HL-60 (cell line): ENCODE data around the gene ZNF106.

Source experiments
- DNase-seq, 2 experiments: peaks; one replicate each; pipeline ENCODE4 v3.0.0-alpha.2; 2010 to 2020; ENCODE audit warnings: low read depth in 1 of 2, low spot score in 1 of 2
- H3K27ac ChIP-seq: fragments of 250-450 bp; sonication (Bioruptor Pico); replicated peaks from 2 replicates; pipeline ENCODE4 v1.5.1; 2020; ENCODE audit warnings: mild to moderate bottlenecking, moderate library complexity
- H3K27me3 ChIP-seq: fragments of 250-450 bp; sonication (Bioruptor Pico); 2 replicates; pipeline ENCODE4 v1.5.1; 2021; ENCODE audit warnings: mild to moderate bottlenecking, moderate library complexity; ENCODE audit not compliant: insufficient read depth, poor library complexity, severe bottlenecking
- H3K4me3 ChIP-seq: replicated peaks from 2 replicates; pipeline ENCODE4 v1.5.1; 2011; ENCODE audit warnings: mild to moderate bottlenecking, control low read depth, low read length; ENCODE audit not compliant: insufficient read depth
- CTCF ChIP-seq: IDR thresholded peaks from one replicate; pipeline ENCODE4 v1.5.1; 2011; ENCODE audit warnings: low read length, control low read depth, inconsistent platforms; ENCODE audit not compliant: insufficient read depth
- GABPA ChIP-seq: IDR thresholded peaks from 2 replicates; pipeline ENCODE4 v1.6.1; 2012; ENCODE audit warnings: low read depth
- POLR2AphosphoS5 ChIP-seq: IDR thresholded peaks from 2 replicates; pipeline ENCODE4 v1.6.1; 2012; ENCODE audit warnings: low read depth
- REST ChIP-seq: IDR thresholded peaks from 2 replicates; pipeline ENCODE4 v1.6.1; 2012; ENCODE audit warnings: low read depth; ENCODE audit not compliant: insufficient replicate concordance
- SPI1 ChIP-seq: IDR thresholded peaks from 2 replicates; pipeline ENCODE4 v1.6.1; 2012; ENCODE audit warnings: low read depth, mild to moderate bottlenecking, borderline replicate concordance

ZNF106 gene

GRCh38 chr15:42371096-42371495 lies 119.8 kb downstream of the ZNF106 start:
- Histone ChIP-seq H3K27ac (peak overlapping the region; percentile 31), H3K27me3 (no peaks in the 10 kb centered on the region), H3K4me3 (no peak overlapping the region)
- TF ChIP-seq CTCF (no peak), REST (no peak), POLR2AphosphoS5 (no peak), SPI1 (no peak), GABPA (no peak)
- DNase-seq = peak; percentile 21 to 65

DNA sequence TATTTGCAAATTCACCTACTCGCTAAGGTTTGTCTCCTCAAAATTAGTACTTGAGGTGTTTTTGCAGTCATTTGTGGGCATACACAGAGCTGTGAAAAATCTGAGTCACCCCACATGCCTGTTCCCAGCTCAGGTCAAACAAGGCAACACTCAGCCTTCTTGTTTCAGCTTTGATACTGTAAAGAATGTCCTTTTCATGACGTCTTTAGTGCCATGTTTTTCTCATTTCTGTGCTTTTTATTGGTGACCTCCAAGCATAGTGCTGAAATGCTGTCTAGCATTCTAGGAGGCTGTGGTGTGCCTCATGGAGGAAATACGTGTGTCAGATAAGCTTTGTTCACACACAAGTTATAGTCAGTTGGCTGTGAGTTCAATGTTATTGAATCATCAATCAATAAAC lies 122.8 kb downstream of the ZNF106 start:
- Histone ChIP-seq H3K27me3 (no peaks in the 10 kb centered on the region), H3K4me3 (no peak overlapping the region), H3K27ac (peak overlapping the region; percentile 66)
- DNase-seq = no peak
- TF ChIP-seq GABPA = no peak
- TF ChIP-seq POLR2AphosphoS5 = no peak
- no peak for TF ChIP-seq SPI1
- no peak for TF ChIP-seq CTCF
- TF ChIP-seq REST = no peak

- H3K27ac ChIP-seq = peak overlapping the region; percentile 66
- H3K4me3 ChIP-seq = no peak overlapping the region
- TF ChIP-seq POLR2AphosphoS5 = peak; percentile 63
- no peak for TF ChIP-seq REST
- TF ChIP-seq CTCF = no peak
- TF ChIP-seq SPI1 = peak; percentile 46; the same call in 1 of the 2 replicates
- TF ChIP-seq GABPA = no peak
- peak; percentile 84 to 97 for DNase-seq
- H3K27me3 ChIP-seq = no peaks in the 10 kb centered on the region
These were observed 123.9 kb downstream of the ZNF106 start for GRCh38 chr15:42367041-42367440.
